ENCODE measurements around the gene OSGIN1. TPM values are rescaled to one million over a fixed set of nuclear protein-coding genes. Genes with fewer than 3 reads are reported as not detected.

OSGIN1 gene
- 15.0 to 31.1 TPM (median 16.1 TPM) in 5 replicates for total RNA-seq (2022; extraction: Qiagen RNA extraction)

GRCh38 chr16:83952940-83953795 lies at the start of gene OSGIN1:
TSS of gene OSGIN1 (plus strand) at chr16:83953240. CDS start at chr16:83957672, 4,432 bp downstream.

DNA sequence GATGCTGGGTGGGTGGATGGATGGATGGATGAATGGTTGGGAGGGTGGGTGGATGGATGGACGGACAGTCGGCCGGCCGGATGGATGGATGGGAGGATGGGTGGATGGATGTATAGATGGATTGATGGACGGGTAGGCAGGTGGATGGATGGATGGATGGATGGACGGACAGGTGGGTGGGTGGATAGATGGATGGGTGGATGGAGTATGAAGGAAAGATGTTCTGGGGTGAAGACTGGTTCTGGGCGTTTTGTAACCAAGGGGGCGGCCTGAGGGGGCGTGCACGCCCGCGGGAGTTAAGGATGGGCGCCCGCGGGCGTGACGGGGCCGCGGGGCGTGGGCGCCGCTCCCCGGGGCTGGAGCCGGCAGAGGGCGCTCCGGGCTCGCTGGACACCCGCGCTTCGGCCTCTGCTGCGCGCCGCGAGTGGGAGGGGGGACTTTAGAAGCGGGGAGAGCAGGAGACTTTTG lies 14.8 kb downstream of the OSGIN1 start, which contains the start of gene NECAB2:
Gene NECAB2, plus strand, starts transcription at position 407 of the 468 bp plus-strand sequence. CDS start 405 bp downstream, outside the sequence.

Other genes with a start within 250 kb of the OSGIN1 start
- gene HSBP1, start 145.3 kb upstream of the OSGIN1 start, total RNA-seq (2022; extraction: Qiagen RNA extraction), result 112 to 203 TPM (median 194 TPM) in 5 replicates
- 1.3 to 2.3 TPM (median 1.9 TPM) in 5 replicates for gene MLYCD, start 54.1 kb upstream of the OSGIN1 start, total RNA-seq (2022; extraction: Qiagen RNA extraction)
- 1.4 to 2.9 TPM (median 2.4 TPM) in 5 replicates for gene NECAB2, start 15.0 kb downstream of the OSGIN1 start, total RNA-seq (2022; extraction: Qiagen RNA extraction)
- 0.46 TPM in 1 of 5 replicates, not detected in the others for gene SLC38A8, start 89.6 kb downstream of the OSGIN1 start, total RNA-seq (2022; extraction: Qiagen RNA extraction)
- 38.6 to 49.9 TPM (median 42.9 TPM) in 5 replicates for gene MBTPS1, start 163.7 kb downstream of the OSGIN1 start, total RNA-seq (2022; extraction: Qiagen RNA extraction)
- gene HSDL1, start 191.9 kb downstream of the OSGIN1 start, total RNA-seq (2022; extraction: Qiagen RNA extraction), result 17.9 to 20.4 TPM (median 18.9 TPM) in 5 replicates
- 0.23 to 0.59 TPM (median 0.38 TPM) in 5 replicates for gene DNAAF1, start 192.1 kb downstream of the OSGIN1 start, total RNA-seq (2022; extraction: Qiagen RNA extraction)
- gene TAF1C, start 233.8 kb downstream of the OSGIN1 start, total RNA-seq (2022; extraction: Qiagen RNA extraction), result 23.6 to 29.7 TPM (median 28.6 TPM) in 5 replicates
- not detected in 5 replicates for gene ADAD2, start 237.9 kb downstream of the OSGIN1 start, total RNA-seq (2022; extraction: Qiagen RNA extraction)